WTC11 (cell line): Measurements from ENCODE around the gene MSGN1.

Experiments
- ARID4B ChIP-seq: sonication (generic); formaldehyde crosslinking; IDR thresholded peaks from 2 replicates; pipeline ENCODE4 v1.8.0; 2023; ENCODE audit warnings: missing genetic modification reagents, mild to moderate bottlenecking, borderline replicate concordance
- ATF1 ChIP-seq: sonication (generic); formaldehyde crosslinking; IDR thresholded peaks from 2 replicates; pipeline ENCODE4 v1.8.1; 2023; ENCODE audit warnings: mild to moderate bottlenecking, moderate library complexity, missing genetic modification reagents
- ATF2 ChIP-seq: sonication (generic); formaldehyde crosslinking; IDR thresholded peaks from 2 replicates; pipeline ENCODE4 v1.8.1; 2022; ENCODE audit warnings: low read depth, missing genetic modification reagents, borderline replicate concordance
- CTCF ChIP-seq: fragments of 200-600 bp; IDR thresholded peaks from 2 replicates; pipeline ENCODE4 v1.8.0; 2022; ENCODE audit warnings: antibody characterized with exemption
- MLX ChIP-seq: sonication (generic); formaldehyde crosslinking; IDR thresholded peaks from 2 replicates; pipeline ENCODE4 v1.8.1; 2023; ENCODE audit warnings: mild to moderate bottlenecking, missing genetic modification reagents, moderate library complexity
- USF2 ChIP-seq: sonication (generic); formaldehyde crosslinking; IDR thresholded peaks from 2 replicates; pipeline ENCODE4 v1.8.1; 2023; ENCODE audit warnings: mild to moderate bottlenecking, missing genetic modification reagents, moderate library complexity

- no peak for TF ChIP-seq CTCF
- no peak for TF ChIP-seq ATF2
- no peak for TF ChIP-seq USF2 (CRISPR knock-in tag)
- no peak for TF ChIP-seq ARID4B (CRISPR knock-in tag)
- TF ChIP-seq ATF1 (CRISPR knock-in tag) = no peak
- no peak for TF ChIP-seq MLX (CRISPR knock-in tag)
Observed at GRCh38 chr2:17863539-17863938, 47.3 kb downstream of the MSGN1 start.
